IMR-90 (cell line): ENCODE measurements around the gene GAMT. TPM values are rescaled to one million over a fixed set of nuclear protein-coding genes. Genes with fewer than 3 reads are reported as not detected.

Source experiments
- ATAC-seq: fragments of 200-7000 bp; cut with Tn5 transposase; 2 replicates; pipeline ENCODE4 v1.9.1; 2020; ENCODE audit warnings: low read depth, mild to moderate bottlenecking, moderate library complexity
- BruUV-seq: library from RNA; stranded (reverse); fragments of 400-500 nt; replicated peaks from 2 replicates; lab custom pipeline; 2021; lab: Mats Ljungman, UMichigan
- CTCF ChIA-PET: fragments of 300-600 bp; formaldehyde crosslinking; extraction: SDS; loops from one replicate; lab custom pipeline; 2021; ENCODE audit warnings: antibody characterized with exemption; lab: Yijun Ruan, JAX
- POLR2A ChIA-PET: fragments of 300-600 bp; sonication (Branson Sonifier 250); formaldehyde crosslinking; loops from one replicate; lab custom pipeline; 2022; ENCODE audit warnings: antibody characterized with exemption; ENCODE audit not compliant: unreplicated experiment; lab: Charles Lee
- DNase-seq: peaks from one replicate; pipeline ENCODE4 v3.0.0; 2013
- H2AFZ ChIP-seq: replicated peaks from 2 replicates; pipeline ENCODE3; 2013; ENCODE audit warnings: low read length, mild to moderate bottlenecking; ENCODE audit not compliant: poor library complexity
- H2AK5ac ChIP-seq: 2 replicates; pipeline ENCODE4 v1.6.1; 2013; ENCODE audit warnings: low read depth, low read length, inconsistent platforms
- H2AK9ac ChIP-seq: replicated peaks from 2 replicates; pipeline ENCODE3; 2013; ENCODE audit warnings: mild to moderate bottlenecking, low read depth, low read length, moderate library complexity; ENCODE audit not compliant: poor library complexity
- H2BK120ac ChIP-seq: 2 replicates; pipeline ENCODE4 v1.6.1; 2013; ENCODE audit warnings: low read depth, low read length, inconsistent platforms
- H2BK15ac ChIP-seq: 3 replicates; pipeline ENCODE4 v1.6.1; 2013; ENCODE audit warnings: low read depth, low read length, inconsistent platforms
- H2BK20ac ChIP-seq: 2 replicates; pipeline ENCODE4 v1.6.1; 2013; ENCODE audit warnings: low read depth, mild to moderate bottlenecking, inconsistent platforms, low read length, moderate library complexity
- H2BK5ac ChIP-seq: 2 replicates; pipeline ENCODE4 v1.6.1; 2013; ENCODE audit warnings: mild to moderate bottlenecking, low read depth, low read length, inconsistent platforms; ENCODE audit not compliant: poor library complexity, severe bottlenecking
- H3K14ac ChIP-seq: replicated peaks from 2 replicates; pipeline ENCODE4 v1.6.1; 2013; ENCODE audit warnings: low read depth, low read length, inconsistent platforms
- H3K18ac ChIP-seq: 2 replicates; pipeline ENCODE4 v1.6.1; 2013; ENCODE audit warnings: low read depth, low read length, control low read depth
- H3K23ac ChIP-seq: 2 replicates; pipeline ENCODE4 v1.6.1; 2013; ENCODE audit warnings: low read depth, low read length, inconsistent platforms
- H3K27ac ChIP-seq: 2 replicates; pipeline ENCODE4 v1.5.1; 2013; ENCODE audit warnings: mild to moderate bottlenecking, control low read depth, low read length; ENCODE audit not compliant: insufficient read depth
- H3K27me3 ChIP-seq: 2 replicates; pipeline ENCODE4 v1.6.1; 2013; ENCODE audit warnings: low read length; ENCODE audit not compliant: control insufficient read depth, insufficient read depth
- H3K36me3 ChIP-seq: 2 replicates; pipeline ENCODE4 v1.6.1; 2013; ENCODE audit warnings: low read length, mixed read lengths; ENCODE audit not compliant: control insufficient read depth, insufficient read depth
- H3K4ac ChIP-seq: 2 replicates; pipeline ENCODE4 v1.6.1; 2013; ENCODE audit warnings: low read depth, low read length, inconsistent platforms
- H3K4me1 ChIP-seq: 2 replicates; pipeline ENCODE4 v1.6.1; 2013; ENCODE audit warnings: low read length, mixed read lengths; ENCODE audit not compliant: control insufficient read depth, insufficient read depth
- H3K4me2 ChIP-seq: 2 replicates; pipeline ENCODE4 v1.6.1; 2013; ENCODE audit warnings: low read depth, mild to moderate bottlenecking, control low read depth, low read length, moderate library complexity
- H3K4me3 ChIP-seq: 2 replicates; pipeline ENCODE4 v1.5.1; 2013; ENCODE audit warnings: low read depth, mild to moderate bottlenecking, control low read depth, low read length, moderate library complexity; ENCODE audit not compliant: insufficient read depth
- H3K56ac ChIP-seq: 2 replicates; pipeline ENCODE4 v1.6.1; 2013; ENCODE audit warnings: low read length, inconsistent platforms; ENCODE audit not compliant: insufficient read depth; ENCODE audit errors: extremely low read depth
- H3K79me1 ChIP-seq, 2 experiments: 2 replicates each; pipeline ENCODE4 v1.6.1; 2013; ENCODE audit warnings: low read length in 2 of 2, inconsistent platforms in 1 of 2, low read depth in 1 of 2
- H3K9ac ChIP-seq: 2 replicates; pipeline ENCODE4 v1.6.1; 2013; ENCODE audit warnings: low read depth, low read length, control low read depth
- H3K9me1 ChIP-seq: 2 replicates; pipeline ENCODE4 v1.6.1; 2013; ENCODE audit warnings: low read length, inconsistent platforms; ENCODE audit not compliant: insufficient read depth
- H3K9me3 ChIP-seq: 2 replicates; pipeline ENCODE4 v1.6.1; 2013; ENCODE audit warnings: low read length; ENCODE audit not compliant: control insufficient read depth, insufficient read depth
- H4K20me1 ChIP-seq: 2 replicates; pipeline ENCODE4 v1.6.1; 2013; ENCODE audit warnings: low read length, inconsistent platforms; ENCODE audit not compliant: insufficient read depth
- H4K5ac ChIP-seq: 2 replicates; pipeline ENCODE4 v1.6.1; 2013; ENCODE audit warnings: mild to moderate bottlenecking, low read depth, low read length, control low read depth
- H4K8ac ChIP-seq, 2 experiments: 2 replicates each; pipeline ENCODE4 v1.6.1; 2013; ENCODE audit warnings: low read depth in 2 of 2, low read length in 2 of 2, control low read depth in 1 of 2, inconsistent platforms in 1 of 2
- H4K91ac ChIP-seq: 2 replicates; pipeline ENCODE4 v1.6.1; 2013; ENCODE audit warnings: low read depth, low read length, inconsistent platforms; ENCODE audit not compliant: insufficient read depth
- CEBPB ChIP-seq: IDR thresholded peaks from 2 replicates; pipeline ENCODE4 v1.6.1; 2012; ENCODE audit warnings: low read depth, low read length, improper control_type of control experiment
- WGBS, 2 experiments: methylation state at CpG; one replicate each; pipeline versions ENCODE4 v1.1.5 to v1.1.7; 2013; ENCODE audit warnings: missing lambda C conversion rate in 2 of 2; ENCODE audit not compliant: insufficient read length in 1 of 2; ENCODE audit errors: extremely low coverage in 2 of 2; 5-methylcytosine and 5-hydroxymethylcytosine counted together
- dilution Hi-C: fragments of 300-500 bp; cut with HindIII; formaldehyde crosslinking; loops from one replicate; pipeline ENCODE4 v1.14.3; 2018; ENCODE audit warnings: low sequenced_read_pairs; ENCODE audit not compliant: unreplicated experiment
- in situ Hi-C: fragments of 300-500 bp; cut with MboI; formaldehyde crosslinking; loops from 3 replicates; pipeline ENCODE4 v1.14.3; 2019; ENCODE audit warnings: low sequenced_read_pairs, inconsistent platforms, mixed read lengths
- intact Hi-C: fragments of 100-400 bp; cut with micrococcal nuclease; formaldehyde crosslinking; loops from 2 replicates; pipeline ENCODE4 v1.10.0; 2022
- polyA plus RNA-seq, 3 experiments: library from polyadenylated mRNA; depleted of rRNA; stranded (reverse); fragments of >200 nt; gene quantifications; 2 replicates each; pipeline ENCODE4 v1.2.3, GENCODE V29; 2012; ENCODE audit warnings: low replicate concordance in 1 of 3
- total RNA-seq: library from RNA; depleted of rRNA; stranded (reverse); fragments of >200 nt; gene quantifications from 2 replicates; pipeline ENCODE4 v1.2.3, GENCODE V29; 2012
- TF ChIP-seq, protein P1 (sequence below): conservative IDR thresholded peaks from 2 replicates; pipeline ENCODE4 v1.5.1; 2012; ENCODE audit warnings: mild to moderate bottlenecking, low read depth, low read length, improper control_type of control experiment

GAMT gene
- total and polyA plus RNA-seq, 2 of the 4 experiments (the other 2 are of a cell fraction): 22.8 to 51.8 TPM

DNA sequence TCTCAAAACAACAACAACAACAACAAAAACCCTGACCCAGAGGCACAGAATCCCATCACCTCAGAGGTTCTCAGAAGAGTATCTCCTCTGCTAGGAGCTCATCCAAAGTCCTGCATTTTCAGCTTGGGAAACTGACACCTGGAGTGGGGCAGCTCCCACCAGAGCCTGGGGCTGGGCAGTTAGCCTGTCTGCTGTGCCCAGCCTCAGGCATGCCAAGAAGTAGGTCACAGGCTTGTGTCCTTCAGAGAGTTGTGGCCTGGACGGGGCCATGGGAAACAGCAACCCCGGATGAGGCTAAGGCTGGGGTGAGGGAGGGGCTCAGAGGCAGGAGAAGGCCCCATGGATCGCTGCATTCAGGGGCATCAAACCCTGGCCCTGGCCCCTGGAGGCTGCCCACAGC is 15.5 kb downstream of the GAMT start:
- intact Hi-C loops: no loop called here
- BruUV-seq: no TSS peak
- H3K27me3 ChIP-seq: no peaks in the 10 kb centered on the region
- CTCF ChIA-PET: no interaction called here
- no peak for DNase-seq
- H3K9ac ChIP-seq: no peak overlapping the region
- peak overlapping the region; percentile 37 for H2AK9ac ChIP-seq
- H3K23ac ChIP-seq: no peak overlapping the region
- H3K79me1 ChIP-seq: peaks cover 9 to 47% of the 10 kb centered on the region in 2 experiments; a peak in 3 of 4 replicates
- peaks cover 13% of the 10 kb centered on the region for H3K36me3 ChIP-seq
- no peak overlapping the region for H3K27ac ChIP-seq
- H3K4me1 ChIP-seq: no peaks in the 10 kb centered on the region
- no peak overlapping the region for H2BK5ac ChIP-seq
- H2BK15ac ChIP-seq: no peak overlapping the region
- no peak overlapping the region for H2BK20ac ChIP-seq
- no peak overlapping the region for H4K8ac ChIP-seq
- no peak overlapping the region for H3K14ac ChIP-seq
- H3K18ac ChIP-seq: no peak overlapping the region
- H2AFZ ChIP-seq: no peak overlapping the region
- H2AK5ac ChIP-seq: no peak overlapping the region
- in situ Hi-C loops: no loop called here
- H3K4me3 ChIP-seq: no peak overlapping the region
- no peak for ATAC-seq
- dilution Hi-C loops: no loop called here
- WGBS, 2 experiments: no CpG with 5 or more reads among the region's 3 CpGs
- no peak overlapping the region for H3K4ac ChIP-seq
- H4K5ac ChIP-seq: no peak overlapping the region
- peaks cover 4% of the 10 kb centered on the region; the same call in 1 of the 2 replicates for H3K9me1 ChIP-seq
- H3K4me2 ChIP-seq: no peak overlapping the region
- no peak overlapping the region for H2BK120ac ChIP-seq
- H4K20me1 ChIP-seq: peaks cover 9% of the 10 kb centered on the region
- no peak overlapping the region for H3K56ac ChIP-seq
- TF ChIP-seq, protein P1, sequence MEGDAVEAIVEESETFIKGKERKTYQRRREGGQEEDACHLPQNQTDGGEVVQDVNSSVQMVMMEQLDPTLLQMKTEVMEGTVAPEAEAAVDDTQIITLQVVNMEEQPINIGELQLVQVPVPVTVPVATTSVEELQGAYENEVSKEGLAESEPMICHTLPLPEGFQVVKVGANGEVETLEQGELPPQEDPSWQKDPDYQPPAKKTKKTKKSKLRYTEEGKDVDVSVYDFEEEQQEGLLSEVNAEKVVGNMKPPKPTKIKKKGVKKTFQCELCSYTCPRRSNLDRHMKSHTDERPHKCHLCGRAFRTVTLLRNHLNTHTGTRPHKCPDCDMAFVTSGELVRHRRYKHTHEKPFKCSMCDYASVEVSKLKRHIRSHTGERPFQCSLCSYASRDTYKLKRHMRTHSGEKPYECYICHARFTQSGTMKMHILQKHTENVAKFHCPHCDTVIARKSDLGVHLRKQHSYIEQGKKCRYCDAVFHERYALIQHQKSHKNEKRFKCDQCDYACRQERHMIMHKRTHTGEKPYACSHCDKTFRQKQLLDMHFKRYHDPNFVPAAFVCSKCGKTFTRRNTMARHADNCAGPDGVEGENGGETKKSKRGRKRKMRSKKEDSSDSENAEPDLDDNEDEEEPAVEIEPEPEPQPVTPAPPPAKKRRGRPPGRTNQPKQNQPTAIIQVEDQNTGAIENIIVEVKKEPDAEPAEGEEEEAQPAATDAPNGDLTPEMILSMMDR: no peak
- no peak for TF ChIP-seq CEBPB
- H4K91ac ChIP-seq: no peak overlapping the region
- H3K9me3 ChIP-seq: no peaks in the 10 kb centered on the region
- POLR2A ChIA-PET: no interaction called here
